ENCODE data around the gene TMEM74B. TPM values are rescaled to one million over a fixed set of nuclear protein-coding genes. Genes with fewer than 3 reads are reported as not detected.

TMEM74B gene
- total RNA-seq, 1 donor from 2014 or later: 2.7 TPM

- Mint-ChIP-seq H3K4me3 (no peak overlapping the region), H3K36me3 (ENCODE audit: low read depth) (peaks cover 37% of the 10 kb centered on the region), H3K27ac (ENCODE audit: unreplicated experiment) (no peak overlapping the region), H3K9me3 (peaks cover 4% of the 10 kb centered on the region), H3K4me1 (peaks cover 9% of the 10 kb centered on the region), H3K27me3 (ENCODE audit: low read depth) (no peaks in the 10 kb centered on the region)
- TF ChIP-seq CTCF (conservative IDR thresholded peaks at IDR 0.05): no peak
- no peak for DNase-seq (ENCODE audit: low read depth, low spot score)
Measured at GRCh38 chr20:1134836-1135235, 49.9 kb downstream of the TMEM74B start.

DNA sequence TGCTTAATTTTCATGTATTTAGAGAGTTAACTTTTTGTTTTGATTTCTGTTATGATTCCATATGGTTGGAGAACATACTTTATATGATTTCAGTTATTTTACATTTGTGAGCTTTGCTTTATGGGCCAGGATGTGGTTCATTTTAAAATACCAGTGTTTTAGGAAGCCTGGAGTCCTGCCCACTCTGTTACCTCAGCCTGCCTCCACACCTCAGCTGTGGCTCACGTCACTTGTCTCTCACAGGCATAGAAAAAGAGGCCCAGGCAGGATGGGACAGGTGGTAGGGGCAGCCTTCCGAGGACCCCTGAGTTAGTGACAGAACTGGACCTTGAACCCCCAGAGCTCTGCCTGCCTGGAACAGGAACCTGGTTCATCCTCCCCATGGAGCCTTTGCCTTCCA, 50.4 kb downstream of the TMEM74B start:
- Mint-ChIP-seq H3K36me3 (ENCODE audit: low read depth) (peaks cover 40% of the 10 kb centered on the region), H3K9me3 (peaks cover 4% of the 10 kb centered on the region), H3K4me1 (peaks cover 9% of the 10 kb centered on the region), H3K4me3 (no peak overlapping the region), H3K27ac (ENCODE audit: unreplicated experiment) (no peak overlapping the region), H3K27me3 (ENCODE audit: low read depth) (no peaks in the 10 kb centered on the region)
- no peak for DNase-seq (ENCODE audit: low read depth, low spot score)
- no peak for TF ChIP-seq CTCF (conservative IDR thresholded peaks at IDR 0.05)

DNA sequence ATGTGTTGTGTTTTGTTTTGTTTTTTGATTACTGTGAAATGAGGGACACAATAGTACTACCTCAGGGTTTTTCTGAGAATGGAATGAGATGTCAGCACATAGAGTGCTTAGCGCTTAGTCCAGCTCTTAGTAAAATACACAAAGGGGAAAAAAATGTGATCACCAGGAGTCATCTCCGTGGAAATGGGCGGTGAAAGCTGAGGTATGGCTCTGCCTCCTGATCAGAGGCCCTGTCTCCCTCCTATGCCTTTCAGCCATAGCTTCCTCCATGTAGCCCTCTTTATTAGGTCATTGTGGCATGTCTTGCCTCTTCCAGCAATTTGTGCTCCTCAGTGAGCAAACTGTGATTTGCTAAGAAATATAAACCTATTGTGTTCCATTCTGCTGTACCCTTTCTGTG, 53.4 kb downstream of the TMEM74B start:
- H3K36me3 Mint-ChIP-seq (ENCODE audit: low read depth): peaks cover 47% of the 10 kb centered on the region
- peak overlapping the region; percentile 65 for H3K27ac Mint-ChIP-seq (ENCODE audit: unreplicated experiment)
- H3K4me1 Mint-ChIP-seq: peaks cover 9% of the 10 kb centered on the region
- DNase-seq (ENCODE audit: low read depth, low spot score): no peak
- no peak for TF ChIP-seq CTCF (conservative IDR thresholded peaks at IDR 0.05)
- peaks cover 4% of the 10 kb centered on the region for H3K9me3 Mint-ChIP-seq
- no peaks in the 10 kb centered on the region for H3K27me3 Mint-ChIP-seq (ENCODE audit: low read depth)
- H3K4me3 Mint-ChIP-seq: no peak overlapping the region

DNA sequence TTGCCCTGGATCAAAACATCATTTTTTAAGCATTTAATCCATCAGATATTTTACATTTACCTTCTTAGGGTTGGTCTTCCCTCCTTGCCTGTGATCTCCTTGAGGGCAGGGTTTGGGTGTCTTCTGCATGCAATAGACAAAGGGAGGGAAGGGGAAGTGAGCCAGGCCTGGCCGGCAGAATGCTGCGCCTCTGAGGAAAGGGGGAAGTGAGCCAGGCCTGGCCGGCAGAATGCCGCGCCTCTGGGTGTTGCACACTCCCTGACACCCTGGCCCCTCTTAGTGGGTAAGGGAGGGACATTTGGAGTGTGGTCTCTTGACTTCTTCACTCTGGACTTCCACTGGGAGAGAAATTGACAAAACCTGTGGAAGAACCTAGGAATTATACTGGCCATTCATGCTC, 53.9 kb downstream of the TMEM74B start:
- TF ChIP-seq CTCF (conservative IDR thresholded peaks at IDR 0.05): no peak
- H3K27ac Mint-ChIP-seq (ENCODE audit: unreplicated experiment): peak overlapping the region; percentile 65
- H3K4me3 Mint-ChIP-seq: no peak overlapping the region
- peaks cover 43% of the 10 kb centered on the region for H3K36me3 Mint-ChIP-seq (ENCODE audit: low read depth)
- H3K4me1 Mint-ChIP-seq: peaks cover 9% of the 10 kb centered on the region
- peaks cover 4% of the 10 kb centered on the region for H3K9me3 Mint-ChIP-seq
- no peaks in the 10 kb centered on the region for H3K27me3 Mint-ChIP-seq (ENCODE audit: low read depth)
- DNase-seq (ENCODE audit: low read depth, low spot score): no peak

Other genes starting within 250 kb of the TMEM74B start
- 0.23 TPM in 1 of 2 replicates, not detected in the other for gene RSPO4, start 182.7 kb downstream of the TMEM74B start, total RNA-seq
- gene PSMF1, start 66.4 kb downstream of the TMEM74B start, total RNA-seq: 107 and 114 TPM in 2 replicates
- gene C20orf202, start 18.5 kb upstream of the TMEM74B start, total RNA-seq: 0.18 and 0.23 TPM in 2 replicates
- gene RAD21L1, start 41.1 kb upstream of the TMEM74B start, total RNA-seq: not detected in 2 replicates
- gene SNPH, start 81.3 kb upstream of the TMEM74B start, total RNA-seq: 3.0 and 3.3 TPM in 2 replicates
- 1.6 and 2.4 TPM in 2 replicates for gene SDCBP2, start 144.2 kb upstream of the TMEM74B start, total RNA-seq
- gene FKBP1A, start 208.1 kb upstream of the TMEM74B start, total RNA-seq: 176 and 185 TPM in 2 replicates

Data from neural crest cell (in vitro differentiated cells).